Measurements from ENCODE around the gene C1orf105. TPM values are rescaled to one million over a fixed set of nuclear protein-coding genes. Genes with fewer than 3 reads are reported as not detected.

The C1orf105 gene
- total and polyA plus RNA-seq, 2 of the 13 experiments (the other 11 are each of a cell fraction or from before 2014, with no cell fraction given): 0.15 to 0.45 TPM

DNA sequence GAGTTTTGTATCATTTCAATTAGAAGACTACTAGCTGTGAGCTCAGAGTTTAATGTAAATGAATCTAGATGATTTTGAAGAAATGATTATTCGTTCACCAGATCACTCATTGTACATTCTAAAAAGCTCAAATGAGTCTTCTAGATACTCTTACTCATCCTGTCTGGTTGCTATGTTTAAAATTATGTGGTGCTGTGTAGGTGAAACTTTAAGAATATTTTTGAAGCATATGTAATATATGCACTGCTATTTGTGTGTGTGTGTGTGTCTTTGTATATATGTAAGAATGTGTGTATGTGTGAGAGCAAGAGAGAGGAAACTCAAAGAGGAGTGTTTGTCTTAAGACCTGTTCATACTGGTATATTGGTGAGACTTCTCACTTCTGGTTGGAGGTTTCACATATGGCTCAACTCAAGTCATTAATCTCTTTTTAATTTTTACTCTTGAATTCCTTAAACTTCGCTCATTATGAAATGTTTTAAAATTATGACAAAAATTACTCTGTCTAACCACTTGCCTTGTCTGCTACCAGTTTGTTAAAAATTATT lies 8.6 kb upstream of the C1orf105 start (continued):
- TF ChIP-seq, protein P1, sequence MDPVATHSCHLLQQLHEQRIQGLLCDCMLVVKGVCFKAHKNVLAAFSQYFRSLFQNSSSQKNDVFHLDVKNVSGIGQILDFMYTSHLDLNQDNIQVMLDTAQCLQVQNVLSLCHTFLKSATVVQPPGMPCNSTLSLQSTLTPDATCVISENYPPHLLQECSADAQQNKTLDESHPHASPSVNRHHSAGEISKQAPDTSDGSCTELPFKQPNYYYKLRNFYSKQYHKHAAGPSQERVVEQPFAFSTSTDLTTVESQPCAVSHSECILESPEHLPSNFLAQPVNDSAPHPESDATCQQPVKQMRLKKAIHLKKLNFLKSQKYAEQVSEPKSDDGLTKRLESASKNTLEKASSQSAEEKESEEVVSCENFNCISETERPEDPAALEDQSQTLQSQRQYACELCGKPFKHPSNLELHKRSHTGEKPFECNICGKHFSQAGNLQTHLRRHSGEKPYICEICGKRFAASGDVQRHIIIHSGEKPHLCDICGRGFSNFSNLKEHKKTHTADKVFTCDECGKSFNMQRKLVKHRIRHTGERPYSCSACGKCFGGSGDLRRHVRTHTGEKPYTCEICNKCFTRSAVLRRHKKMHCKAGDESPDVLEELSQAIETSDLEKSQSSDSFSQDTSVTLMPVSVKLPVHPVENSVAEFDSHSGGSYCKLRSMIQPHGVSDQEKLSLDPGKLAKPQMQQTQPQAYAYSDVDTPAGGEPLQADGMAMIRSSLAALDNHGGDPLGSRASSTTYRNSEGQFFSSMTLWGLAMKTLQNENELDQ (CRISPR knock-in tag; IDR thresholded peaks at IDR 0.05; ENCODE audit: borderline replicate concordance): no peak
- TF ChIP-seq SP1 (IDR thresholded peaks at IDR 0.05) (no peak), SP1 (CRISPR knock-in tag; IDR thresholded peaks at IDR 0.05) (no peak), ELF3 (CRISPR knock-in tag; IDR thresholded peaks at IDR 0.05) (no peak), JUNB (CRISPR knock-in tag; IDR thresholded peaks at IDR 0.05; ENCODE audit: borderline replicate concordance) (no peak), NCOA5 (CRISPR knock-in tag; IDR thresholded peaks at IDR 0.05) (no peak), HOXA5 (CRISPR knock-in tag; IDR thresholded peaks at IDR 0.05) (no peak), CC2D1A (CRISPR knock-in tag; IDR thresholded peaks at IDR 0.05) (no peak), RBM39 (IDR thresholded peaks at IDR 0.05; ENCODE audit: low read depth, low read length, poor library complexity, severe bottlenecking) (no peak)
- TF ChIP-seq, protein P2, sequence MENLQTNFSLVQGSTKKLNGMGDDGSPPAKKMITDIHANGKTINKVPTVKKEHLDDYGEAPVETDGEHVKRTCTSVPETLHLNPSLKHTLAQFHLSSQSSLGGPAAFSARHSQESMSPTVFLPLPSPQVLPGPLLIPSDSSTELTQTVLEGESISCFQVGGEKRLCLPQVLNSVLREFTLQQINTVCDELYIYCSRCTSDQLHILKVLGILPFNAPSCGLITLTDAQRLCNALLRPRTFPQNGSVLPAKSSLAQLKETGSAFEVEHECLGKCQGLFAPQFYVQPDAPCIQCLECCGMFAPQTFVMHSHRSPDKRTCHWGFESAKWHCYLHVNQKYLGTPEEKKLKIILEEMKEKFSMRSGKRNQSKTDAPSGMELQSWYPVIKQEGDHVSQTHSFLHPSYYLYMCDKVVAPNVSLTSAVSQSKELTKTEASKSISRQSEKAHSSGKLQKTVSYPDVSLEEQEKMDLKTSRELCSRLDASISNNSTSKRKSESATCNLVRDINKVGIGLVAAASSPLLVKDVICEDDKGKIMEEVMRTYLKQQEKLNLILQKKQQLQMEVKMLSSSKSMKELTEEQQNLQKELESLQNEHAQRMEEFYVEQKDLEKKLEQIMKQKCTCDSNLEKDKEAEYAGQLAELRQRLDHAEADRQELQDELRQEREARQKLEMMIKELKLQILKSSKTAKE (CRISPR knock-in tag; IDR thresholded peaks at IDR 0.05; ENCODE audit: borderline replicate concordance): no peak

DNA sequence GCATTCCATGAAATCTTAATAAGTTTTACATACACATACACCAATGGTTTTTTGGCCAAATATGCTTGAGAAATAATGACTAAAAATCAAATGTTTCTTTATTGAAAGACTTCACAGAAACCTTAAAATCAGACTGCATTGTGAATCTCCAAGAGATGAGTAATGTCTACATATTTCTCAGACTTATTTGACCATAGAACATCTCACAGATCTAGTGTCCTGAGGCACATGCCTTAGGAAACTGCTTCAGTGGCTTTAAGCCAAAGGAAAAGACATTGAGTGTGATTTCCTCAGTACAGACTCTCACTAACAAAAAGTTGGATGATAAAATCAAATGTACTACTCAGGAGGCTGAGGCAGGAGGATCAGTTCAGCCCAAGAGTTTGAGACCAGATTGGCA lies 6.2 kb upstream of the C1orf105 start:
- ChIA-PET POLR2A (no interaction called here), CTCF (ENCODE audit: low intra/inter-chr PET ratio, low total read pairs) (no interaction called here)
- intact Hi-C loops (cut with micrococcal nuclease; ENCODE audit: unreplicated experiment) (no loop called here), in situ Hi-C loops (cut with HindIII; ENCODE audit: extremely low pct_ligation_motif_present, low pct_unique_long_range_greater_than_20kb) (no loop called here)
- Histone ChIP-seq H3K9ac (ENCODE audit: insufficient read depth, low read depth, low read length) (no peak overlapping the region), H3K4me1 (ENCODE audit: insufficient read depth, low read length) (no peaks in the 10 kb centered on the region), H3K4me3 (replicated peaks in 1 of 3; ENCODE audit: insufficient read depth in 1 of 3, low read depth in 2 of 3, low read length in 3 of 3) (no peak overlapping the region), H3K79me2 (ENCODE audit: insufficient read depth, low read length) (no peaks in the 10 kb centered on the region), H3K27me3 (ENCODE audit: control insufficient read depth in 1 of 2, insufficient read depth in 2 of 2, low read length in 2 of 2) (no peaks in the 10 kb centered on the region), H4K20me1 (ENCODE audit: insufficient read depth, low read length) (no peaks in the 10 kb centered on the region), H3K27ac (ENCODE audit: extremely low read length, insufficient read depth, low read length) (no peak overlapping the region), H3K4me2 (ENCODE audit: low read depth, low read length) (no peak overlapping the region), H3K9me3 (ENCODE audit: low read length) (no peaks in the 10 kb centered on the region), H2AFZ (ENCODE audit: low read length) (no peak overlapping the region), H3K36me3 (replicated peaks in 1 of 2; ENCODE audit: control insufficient read depth in 1 of 2, insufficient read depth in 2 of 2, low read length in 2 of 2) (no peaks in the 10 kb centered on the region)
- no peak for FAIRE-seq
- no peak for ATAC-seq
- BruUV-seq (replicated peaks): no TSS peak
- DNase-seq (ENCODE audit: low spot score): no peak
- no peak for TF ChIP-seq SETDB1 (CRISPR knock-in tag; IDR thresholded peaks at IDR 0.05; ENCODE audit: borderline replicate concordance)
- no peak for TF ChIP-seq ZNF367 (CRISPR knock-in tag; IDR thresholded peaks at IDR 0.05; ENCODE audit: borderline replicate concordance)
- no peak for TF ChIP-seq ZNF180 (CRISPR knock-in tag; IDR thresholded peaks at IDR 0.05; ENCODE audit: borderline replicate concordance, low read depth)
- no peak for TF ChIP-seq KDM4B (CRISPR knock-in tag; IDR thresholded peaks at IDR 0.05)
- no peak for TF ChIP-seq POLR2AphosphoS5 (IDR thresholded peaks at IDR 0.05; ENCODE audit: low read depth, low read length)
- TF ChIP-seq, protein P3, sequence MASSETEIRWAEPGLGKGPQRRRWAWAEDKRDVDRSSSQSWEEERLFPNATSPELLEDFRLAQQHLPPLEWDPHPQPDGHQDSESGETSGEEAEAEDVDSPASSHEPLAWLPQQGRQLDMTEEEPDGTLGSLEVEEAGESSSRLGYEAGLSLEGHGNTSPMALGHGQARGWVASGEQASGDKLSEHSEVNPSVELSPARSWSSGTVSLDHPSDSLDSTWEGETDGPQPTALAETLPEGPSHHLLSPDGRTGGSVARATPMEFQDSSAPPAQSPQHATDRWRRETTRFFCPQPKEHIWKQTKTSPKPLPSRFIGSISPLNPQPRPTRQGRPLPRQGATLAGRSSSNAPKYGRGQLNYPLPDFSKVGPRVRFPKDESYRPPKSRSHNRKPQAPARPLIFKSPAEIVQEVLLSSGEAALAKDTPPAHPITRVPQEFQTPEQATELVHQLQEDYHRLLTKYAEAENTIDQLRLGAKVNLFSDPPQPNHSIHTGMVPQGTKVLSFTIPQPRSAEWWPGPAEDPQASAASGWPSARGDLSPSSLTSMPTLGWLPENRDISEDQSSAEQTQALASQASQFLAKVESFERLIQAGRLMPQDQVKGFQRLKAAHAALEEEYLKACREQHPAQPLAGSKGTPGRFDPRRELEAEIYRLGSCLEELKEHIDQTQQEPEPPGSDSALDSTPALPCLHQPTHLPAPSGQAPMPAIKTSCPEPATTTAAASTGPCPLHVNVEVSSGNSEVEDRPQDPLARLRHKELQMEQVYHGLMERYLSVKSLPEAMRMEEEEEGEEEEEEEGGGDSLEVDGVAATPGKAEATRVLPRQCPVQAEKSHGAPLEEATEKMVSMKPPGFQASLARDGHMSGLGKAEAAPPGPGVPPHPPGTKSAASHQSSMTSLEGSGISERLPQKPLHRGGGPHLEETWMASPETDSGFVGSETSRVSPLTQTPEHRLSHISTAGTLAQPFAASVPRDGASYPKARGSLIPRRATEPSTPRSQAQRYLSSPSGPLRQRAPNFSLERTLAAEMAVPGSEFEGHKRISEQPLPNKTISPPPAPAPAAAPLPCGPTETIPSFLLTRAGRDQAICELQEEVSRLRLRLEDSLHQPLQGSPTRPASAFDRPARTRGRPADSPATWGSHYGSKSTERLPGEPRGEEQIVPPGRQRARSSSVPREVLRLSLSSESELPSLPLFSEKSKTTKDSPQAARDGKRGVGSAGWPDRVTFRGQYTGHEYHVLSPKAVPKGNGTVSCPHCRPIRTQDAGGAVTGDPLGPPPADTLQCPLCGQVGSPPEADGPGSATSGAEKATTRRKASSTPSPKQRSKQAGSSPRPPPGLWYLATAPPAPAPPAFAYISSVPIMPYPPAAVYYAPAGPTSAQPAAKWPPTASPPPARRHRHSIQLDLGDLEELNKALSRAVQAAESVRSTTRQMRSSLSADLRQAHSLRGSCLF (CRISPR knock-in tag; IDR thresholded peaks at IDR 0.05; ENCODE audit: borderline replicate concordance): no peak

Measured in HepG2 (cell line).